Dendritic cell treated with granulocyte-macrophage colony-stimulating factor and Interleukin-4, amounts not matched to agents 40 ng/mL and 50 ng/mL, for 4 days (primary cell): ENCODE data around the gene MAP3K21.

Source experiments
- H3K27ac Mint-ChIP-seq: one replicate; pipeline ENCODE4 v1.8.0; 2022; ENCODE audit warnings: mild to moderate bottlenecking, mixed read lengths
- H3K27me3 Mint-ChIP-seq: one replicate; pipeline ENCODE4 v1.8.0; 2022; ENCODE audit warnings: mild to moderate bottlenecking, mixed read lengths
- H3K36me3 Mint-ChIP-seq: one replicate; pipeline ENCODE4 v1.8.0; 2022; ENCODE audit warnings: low read depth, mixed read lengths
- H3K4me1 Mint-ChIP-seq: one replicate; pipeline ENCODE4 v1.8.0; 2022; ENCODE audit warnings: low read depth, mixed read lengths
- H3K4me3 Mint-ChIP-seq: one replicate; pipeline ENCODE4 v1.8.0; 2022; ENCODE audit warnings: mild to moderate bottlenecking, moderate library complexity, mixed read lengths
- H3K9me3 Mint-ChIP-seq: one replicate; pipeline ENCODE4 v1.8.0; 2022; ENCODE audit warnings: mixed read lengths
- intact Hi-C: fragments of 100-400 bp; cut with micrococcal nuclease; formaldehyde crosslinking; loops from one replicate; pipeline ENCODE4 v1.15.0; 2022

MAP3K21 gene

GRCh38 chr1:233357595-233358397 lies 30.3 kb downstream of the MAP3K21 start:
- Mint-ChIP-seq H3K36me3 (peaks cover 28% of the 10 kb centered on the region), H3K27ac (peak overlapping the region; percentile 76)

DNA sequence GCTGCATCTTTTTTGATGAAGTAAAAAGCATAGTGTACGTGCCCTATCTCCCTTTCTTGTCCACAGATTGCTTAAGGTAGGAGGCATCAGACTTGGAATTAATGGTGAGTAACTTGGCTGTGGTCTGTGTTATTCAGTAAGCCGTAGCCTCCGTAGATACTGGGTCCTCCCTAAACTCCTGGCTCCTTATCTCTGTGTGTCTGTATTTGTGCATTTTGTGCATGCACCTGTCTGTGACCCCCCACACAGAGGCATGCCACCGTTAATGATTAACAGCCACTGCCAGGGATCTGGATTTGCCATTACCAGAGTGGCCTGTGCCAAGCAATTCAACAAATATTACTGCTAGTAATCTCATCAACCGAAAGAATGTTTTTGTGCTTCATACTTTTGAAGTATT lies 31.9 kb downstream of the MAP3K21 start:
- peaks cover 8% of the 10 kb centered on the region for H3K9me3 Mint-ChIP-seq

More at GRCh38 chr1:233357595-233358397, 30.3 kb downstream of the MAP3K21 start:
- H3K9me3 Mint-ChIP-seq, result peaks cover 8% of the 10 kb centered on the region
- H3K4me1 Mint-ChIP-seq, result peaks cover 36% of the 10 kb centered on the region
- intact Hi-C loops, result loop anchor here (2.0 kb wide), 1 partner anchor 31 kb away; the partner anchor contains the start of gene MAP3K21
- no peak overlapping the region for H3K4me3 Mint-ChIP-seq
- no peaks in the 10 kb centered on the region for H3K27me3 Mint-ChIP-seq

GRCh38 chr1:233359905-233360304 lies 32.4 kb downstream of the MAP3K21 start:
- Mint-ChIP-seq H3K27ac (no peak overlapping the region), H3K4me1 (peaks cover 36% of the 10 kb centered on the region), H3K4me3 (no peak overlapping the region), H3K36me3 (peaks cover 25% of the 10 kb centered on the region), H3K27me3 (no peaks in the 10 kb centered on the region), H3K9me3 (peaks cover 8% of the 10 kb centered on the region)
- intact Hi-C loops, result loop anchor here (5.0 kb wide), 1 partner anchor 53 kb away; no protein-coding TSS in a partner anchor

More for the DNA sequence above, 31.9 kb downstream of the MAP3K21 start:
- Mint-ChIP-seq H3K4me3 (no peak overlapping the region), H3K4me1 (peaks cover 36% of the 10 kb centered on the region), H3K36me3 (peaks cover 25% of the 10 kb centered on the region), H3K27ac (peak overlapping the region; percentile 17), H3K27me3 (no peaks in the 10 kb centered on the region)
- intact Hi-C loops, result no loop called here

GRCh38 chr1:233360525-233361102 lies 33.1 kb downstream of the MAP3K21 start:
- intact Hi-C loops, result loop anchor here (5.0 kb wide), 1 partner anchor 53 kb away; no protein-coding TSS in a partner anchor
- peaks cover 31% of the 10 kb centered on the region for H3K4me1 Mint-ChIP-seq
- H3K36me3 Mint-ChIP-seq, result peaks cover 20% of the 10 kb centered on the region
- H3K27ac Mint-ChIP-seq, result no peak overlapping the region
- peaks cover 6% of the 10 kb centered on the region for H3K9me3 Mint-ChIP-seq
- H3K4me3 Mint-ChIP-seq, result no peak overlapping the region
- no peaks in the 10 kb centered on the region for H3K27me3 Mint-ChIP-seq

DNA sequence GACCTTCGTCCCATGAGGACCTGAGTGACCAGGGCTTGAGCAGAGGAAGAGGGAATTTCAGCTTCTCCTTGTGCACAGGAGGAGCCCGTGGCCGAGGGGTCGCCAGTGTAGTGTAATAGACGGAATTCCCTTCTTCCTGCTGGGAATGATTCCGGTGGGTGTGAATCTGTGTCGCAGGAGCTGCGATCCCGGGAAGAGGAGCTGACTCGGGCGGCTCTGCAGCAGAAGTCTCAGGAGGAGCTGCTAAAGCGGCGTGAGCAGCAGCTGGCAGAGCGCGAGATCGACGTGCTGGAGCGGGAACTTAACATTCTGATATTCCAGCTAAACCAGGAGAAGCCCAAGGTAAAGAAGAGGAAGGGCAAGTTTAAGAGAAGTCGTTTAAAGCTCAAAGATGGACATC lies 34.4 kb downstream of the MAP3K21 start:
- Mint-ChIP-seq H3K36me3 (peaks cover 13% of the 10 kb centered on the region), H3K4me1 (peaks cover 22% of the 10 kb centered on the region), H3K4me3 (no peak overlapping the region), H3K9me3 (no peaks in the 10 kb centered on the region), H3K27me3 (no peaks in the 10 kb centered on the region), H3K27ac (no peak overlapping the region)
- intact Hi-C loops, result loop anchor here (5.0 kb wide), 1 partner anchor 55 kb away; no protein-coding TSS in a partner anchor

GRCh38 chr1:233362743-233363142 lies 35.2 kb downstream of the MAP3K21 start:
- Mint-ChIP-seq H3K4me3 (no peak overlapping the region), H3K36me3 (peaks cover 13% of the 10 kb centered on the region), H3K4me1 (peaks cover 14% of the 10 kb centered on the region), H3K9me3 (no peaks in the 10 kb centered on the region), H3K27me3 (no peaks in the 10 kb centered on the region), H3K27ac (no peak overlapping the region)
- intact Hi-C loops, result loop anchor here (5.0 kb wide), 1 partner anchor 55 kb away; no protein-coding TSS in a partner anchor

DNA sequence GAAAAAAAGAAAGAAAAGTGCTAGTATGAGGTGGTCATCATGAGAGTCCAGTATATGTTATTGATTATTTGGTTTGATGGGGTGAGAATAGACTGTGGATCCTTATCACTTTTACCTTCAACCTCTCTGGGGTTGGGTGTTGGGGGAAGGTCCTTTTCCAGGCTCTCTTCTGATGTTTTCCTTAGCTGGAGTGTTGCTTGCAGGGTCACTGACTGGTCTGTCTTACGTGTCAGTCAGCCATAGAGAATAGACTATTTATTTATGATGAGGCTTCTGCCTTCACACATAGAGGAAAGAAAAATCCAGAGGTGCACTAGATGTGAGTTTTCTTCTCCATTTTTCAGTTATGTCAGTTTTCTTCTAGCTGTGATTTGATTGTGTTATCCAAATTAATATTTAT lies 36.5 kb downstream of the MAP3K21 start:
- Mint-ChIP-seq H3K36me3 (peaks cover 18% of the 10 kb centered on the region), H3K4me3 (no peak overlapping the region), H3K9me3 (no peaks in the 10 kb centered on the region), H3K27ac (no peak overlapping the region), H3K4me1 (peaks cover 4% of the 10 kb centered on the region), H3K27me3 (no peaks in the 10 kb centered on the region)
- intact Hi-C loops, result loop anchor here (5.0 kb wide), 1 partner anchor 57 kb away; no protein-coding TSS in a partner anchor

DNA sequence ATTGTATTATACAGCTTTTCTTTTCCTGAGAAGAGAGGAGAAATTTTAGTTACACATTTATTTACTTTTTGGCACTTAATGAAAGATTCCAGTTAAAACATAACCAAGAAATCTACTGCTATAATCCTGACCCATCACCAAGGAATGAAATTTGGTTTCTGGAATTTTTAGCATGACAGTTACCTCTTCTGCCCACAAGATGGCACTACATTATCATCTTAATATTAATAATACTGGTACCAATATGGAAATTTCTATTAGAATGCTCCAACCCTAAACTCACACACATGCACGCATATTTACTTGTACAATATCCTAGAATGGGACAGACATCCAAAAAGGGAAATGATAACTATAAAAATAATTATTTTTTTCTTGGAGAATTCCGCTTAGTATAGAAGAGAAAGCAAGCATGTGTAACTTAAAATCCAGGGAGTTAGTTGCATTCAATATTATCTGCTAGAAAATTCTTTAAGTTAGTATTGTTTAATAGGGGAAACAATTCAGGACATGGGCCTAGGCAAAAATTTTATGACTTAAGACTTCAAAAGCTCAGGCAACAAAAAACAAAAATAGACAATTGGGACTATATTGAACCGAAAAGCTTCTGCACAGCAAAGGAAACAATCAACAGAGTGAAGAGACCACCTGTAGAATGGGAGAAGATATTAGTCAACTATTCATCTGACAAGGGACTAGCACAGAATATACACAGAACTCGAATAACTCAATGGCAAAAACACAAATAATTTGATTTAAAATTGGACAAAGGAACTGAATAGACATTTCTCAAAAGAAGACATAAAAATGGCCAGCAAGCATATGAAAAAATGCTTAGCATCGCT lies 37.4 kb downstream of the MAP3K21 start:
- Mint-ChIP-seq H3K27ac (no peak overlapping the region), H3K9me3 (no peaks in the 10 kb centered on the region), H3K27me3 (no peaks in the 10 kb centered on the region), H3K36me3 (peaks cover 22% of the 10 kb centered on the region), H3K4me1 (no peaks in the 10 kb centered on the region), H3K4me3 (no peak overlapping the region)
- intact Hi-C loops, result loop anchor here (5.0 kb wide), 1 partner anchor 58 kb away; no protein-coding TSS in a partner anchor

DNA sequence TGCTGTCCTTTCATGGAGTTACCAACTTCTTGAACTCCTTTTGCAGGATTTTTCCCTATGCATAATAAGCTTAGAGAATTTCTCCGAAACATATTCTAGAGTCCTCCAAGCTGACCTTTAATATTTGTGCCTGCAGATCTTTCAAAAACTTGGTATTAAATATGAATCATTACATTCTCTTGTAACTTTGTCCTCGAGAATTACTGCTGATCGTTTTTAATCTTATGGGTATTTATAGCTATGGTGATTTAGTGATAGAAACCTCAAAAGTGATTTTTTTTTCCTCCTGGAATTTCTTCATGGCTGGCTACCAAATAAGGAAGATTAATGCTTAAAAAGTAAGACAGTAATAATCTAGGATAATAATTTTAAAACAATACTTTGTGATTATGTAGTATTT lies 39.1 kb downstream of the MAP3K21 start:
- Mint-ChIP-seq H3K9me3 (no peaks in the 10 kb centered on the region), H3K4me1 (no peaks in the 10 kb centered on the region)

GRCh38 chr1:233367057-233367803 lies 39.7 kb downstream of the MAP3K21 start:
- intact Hi-C loops, result no loop called here
- Mint-ChIP-seq H3K27me3 (no peaks in the 10 kb centered on the region), H3K4me1 (no peaks in the 10 kb centered on the region), H3K4me3 (no peak overlapping the region), H3K27ac (no peak overlapping the region), H3K36me3 (peaks cover 28% of the 10 kb centered on the region), H3K9me3 (no peaks in the 10 kb centered on the region)

More for the DNA sequence above, 39.1 kb downstream of the MAP3K21 start:
- Mint-ChIP-seq H3K4me3 (no peak overlapping the region), H3K27me3 (no peaks in the 10 kb centered on the region), H3K27ac (no peak overlapping the region), H3K36me3 (peaks cover 28% of the 10 kb centered on the region)
- intact Hi-C loops, result no loop called here

GRCh38 chr1:233368106-233368788 lies 40.7 kb downstream of the MAP3K21 start:
- peaks cover 36% of the 10 kb centered on the region for H3K36me3 Mint-ChIP-seq
- intact Hi-C loops, result no loop called here
- H3K4me3 Mint-ChIP-seq, result no peak overlapping the region

GRCh38 chr1:233368789-233369130 lies 41.2 kb downstream of the MAP3K21 start:
- Mint-ChIP-seq H3K27ac (no peak overlapping the region), H3K27me3 (no peaks in the 10 kb centered on the region), H3K4me3 (no peak overlapping the region), H3K36me3 (peaks cover 41% of the 10 kb centered on the region), H3K9me3 (no peaks in the 10 kb centered on the region), H3K4me1 (no peaks in the 10 kb centered on the region)
- intact Hi-C loops, result no loop called here

More at GRCh38 chr1:233368106-233368788, 40.7 kb downstream of the MAP3K21 start:
- Mint-ChIP-seq H3K4me1 (no peaks in the 10 kb centered on the region), H3K27me3 (no peaks in the 10 kb centered on the region), H3K9me3 (no peaks in the 10 kb centered on the region), H3K27ac (no peak overlapping the region)
